ENCODE measurements around the gene ADCY2. TPM values are rescaled to one million over a fixed set of nuclear protein-coding genes. Genes with fewer than 3 reads are reported as not detected.

The ADCY2 gene
- total RNA-seq, 1 experiment from 2014 or later, result not detected

GRCh38 chr5:7518947-7519560, 123.1 kb downstream of the ADCY2 start:
- intact Hi-C loops (cut with micrococcal nuclease; ENCODE audit: unreplicated experiment), result no loop called here
- TF ChIP-seq CTCF (IDR thresholded peaks at IDR 0.05; ENCODE audit: unreplicated experiment), result no peak
- no peaks in the 10 kb centered on the region for H3K4me1 Mint-ChIP-seq (ENCODE audit: low read depth, unreplicated experiment)
- DNase-seq, result no peak
- no peaks in the 10 kb centered on the region for H3K27me3 Mint-ChIP-seq (ENCODE audit: unreplicated experiment)
- H3K9me3 Mint-ChIP-seq (ENCODE audit: low read depth, unreplicated experiment), result peaks cover 11% of the 10 kb centered on the region
- H3K4me3 Mint-ChIP-seq (ENCODE audit: low read depth, unreplicated experiment), result no peak overlapping the region
- no peak overlapping the region for H3K27ac Mint-ChIP-seq (ENCODE audit: unreplicated experiment)
- H3K36me3 Mint-ChIP-seq (ENCODE audit: insufficient read depth, unreplicated experiment), result no peaks in the 10 kb centered on the region
- CTCF ChIA-PET, result no interaction called here
- BruUV-seq (replicated peaks), result no TSS peak

- no peak for TF ChIP-seq CTCF (IDR thresholded peaks at IDR 0.05; ENCODE audit: unreplicated experiment)
- Mint-ChIP-seq H3K36me3 (ENCODE audit: insufficient read depth, unreplicated experiment) (no peaks in the 10 kb centered on the region), H3K27me3 (ENCODE audit: unreplicated experiment) (no peaks in the 10 kb centered on the region), H3K4me3 (ENCODE audit: low read depth, unreplicated experiment) (no peak overlapping the region), H3K4me1 (ENCODE audit: low read depth, unreplicated experiment) (no peaks in the 10 kb centered on the region), H3K9me3 (ENCODE audit: low read depth, unreplicated experiment) (peaks cover 14% of the 10 kb centered on the region), H3K27ac (ENCODE audit: unreplicated experiment) (no peak overlapping the region)
- intact Hi-C loops (cut with micrococcal nuclease; ENCODE audit: unreplicated experiment), result no loop called here
- CTCF ChIA-PET, result no interaction called here
- no TSS peak for BruUV-seq (replicated peaks)
- no peak for DNase-seq
Observed at GRCh38 chr5:7519564-7519963, 123.6 kb downstream of the ADCY2 start.

- BruUV-seq (replicated peaks), result no TSS peak
- no peak for DNase-seq
- Mint-ChIP-seq H3K4me1 (ENCODE audit: low read depth, unreplicated experiment) (no peaks in the 10 kb centered on the region), H3K9me3 (ENCODE audit: low read depth, unreplicated experiment) (peaks cover 12% of the 10 kb centered on the region), H3K36me3 (ENCODE audit: insufficient read depth, unreplicated experiment) (no peaks in the 10 kb centered on the region), H3K27ac (ENCODE audit: unreplicated experiment) (no peak overlapping the region), H3K4me3 (ENCODE audit: low read depth, unreplicated experiment) (no peak overlapping the region), H3K27me3 (ENCODE audit: unreplicated experiment) (no peaks in the 10 kb centered on the region)
- no peak for TF ChIP-seq CTCF (IDR thresholded peaks at IDR 0.05; ENCODE audit: unreplicated experiment)
- CTCF ChIA-PET, result interaction anchor here (0.7 kb wide), 1 partner anchor 12 kb away, joined by 3 read pairs; no protein-coding TSS in a partner anchor
- intact Hi-C loops (cut with micrococcal nuclease; ENCODE audit: unreplicated experiment), result no loop called here
Observed at GRCh38 chr5:7529880-7530279, 133.9 kb downstream of the ADCY2 start.

- Mint-ChIP-seq H3K9me3 (ENCODE audit: low read depth, unreplicated experiment) (peaks cover 17% of the 10 kb centered on the region), H3K4me1 (ENCODE audit: low read depth, unreplicated experiment) (no peaks in the 10 kb centered on the region), H3K27ac (ENCODE audit: unreplicated experiment) (no peak overlapping the region), H3K27me3 (ENCODE audit: unreplicated experiment) (no peaks in the 10 kb centered on the region), H3K36me3 (ENCODE audit: insufficient read depth, unreplicated experiment) (no peaks in the 10 kb centered on the region), H3K4me3 (ENCODE audit: low read depth, unreplicated experiment) (no peak overlapping the region)
- intact Hi-C loops (cut with micrococcal nuclease; ENCODE audit: unreplicated experiment), result no loop called here
- no peak for TF ChIP-seq CTCF (IDR thresholded peaks at IDR 0.05; ENCODE audit: unreplicated experiment)
- CTCF ChIA-PET, result no interaction called here
- DNase-seq, result no peak
- BruUV-seq (replicated peaks), result no TSS peak
Observed at GRCh38 chr5:7533941-7534340, 138.0 kb downstream of the ADCY2 start.
